ENCODE data around the gene GAN.
"Not testable (repeated sequence)": the region's sequence is repeated elsewhere in the genome, so short reads cannot be mapped to it uniquely, and the experiment has no call there.

The GAN gene

DNA sequence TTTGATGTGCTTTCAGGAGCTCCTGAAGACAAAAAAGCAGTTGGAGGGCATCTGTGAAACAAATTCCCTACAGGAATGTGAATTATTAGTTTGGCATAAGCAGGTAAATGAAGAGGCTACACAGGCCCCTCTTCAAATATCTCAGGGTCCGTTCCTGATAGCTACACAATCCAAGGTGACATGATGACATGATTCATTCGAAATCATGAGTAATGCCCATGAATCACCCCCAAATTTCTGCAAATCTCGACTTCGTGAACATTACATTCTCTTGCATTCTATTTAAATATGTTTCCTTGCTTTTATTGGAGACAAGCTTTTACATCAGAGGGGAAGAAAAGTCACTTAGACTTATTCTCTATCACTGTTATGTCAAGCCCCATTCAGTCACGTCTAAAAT is 22.3 kb downstream of the GAN start:
- H3K9me3 ChIP-seq: no peaks in the 10 kb centered on the region
- no peak overlapping the region for H3K4me3 ChIP-seq (ENCODE audit: low read depth in 1 of 2, low read length in 1 of 2)
- no peak overlapping the region for H3K27ac ChIP-seq
- TF ChIP-seq, protein P1, sequence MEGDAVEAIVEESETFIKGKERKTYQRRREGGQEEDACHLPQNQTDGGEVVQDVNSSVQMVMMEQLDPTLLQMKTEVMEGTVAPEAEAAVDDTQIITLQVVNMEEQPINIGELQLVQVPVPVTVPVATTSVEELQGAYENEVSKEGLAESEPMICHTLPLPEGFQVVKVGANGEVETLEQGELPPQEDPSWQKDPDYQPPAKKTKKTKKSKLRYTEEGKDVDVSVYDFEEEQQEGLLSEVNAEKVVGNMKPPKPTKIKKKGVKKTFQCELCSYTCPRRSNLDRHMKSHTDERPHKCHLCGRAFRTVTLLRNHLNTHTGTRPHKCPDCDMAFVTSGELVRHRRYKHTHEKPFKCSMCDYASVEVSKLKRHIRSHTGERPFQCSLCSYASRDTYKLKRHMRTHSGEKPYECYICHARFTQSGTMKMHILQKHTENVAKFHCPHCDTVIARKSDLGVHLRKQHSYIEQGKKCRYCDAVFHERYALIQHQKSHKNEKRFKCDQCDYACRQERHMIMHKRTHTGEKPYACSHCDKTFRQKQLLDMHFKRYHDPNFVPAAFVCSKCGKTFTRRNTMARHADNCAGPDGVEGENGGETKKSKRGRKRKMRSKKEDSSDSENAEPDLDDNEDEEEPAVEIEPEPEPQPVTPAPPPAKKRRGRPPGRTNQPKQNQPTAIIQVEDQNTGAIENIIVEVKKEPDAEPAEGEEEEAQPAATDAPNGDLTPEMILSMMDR (IDR thresholded peaks at IDR 0.05): no peak
- H3K36me3 ChIP-seq: no peaks in the 10 kb centered on the region
- no peaks in the 10 kb centered on the region for H3K27me3 ChIP-seq
- H3K4me1 ChIP-seq (ENCODE audit: control insufficient read depth in 1 of 2, insufficient read depth in 1 of 2, low read depth in 1 of 2, low read length in 1 of 2): no peaks in the 10 kb centered on the region

DNA sequence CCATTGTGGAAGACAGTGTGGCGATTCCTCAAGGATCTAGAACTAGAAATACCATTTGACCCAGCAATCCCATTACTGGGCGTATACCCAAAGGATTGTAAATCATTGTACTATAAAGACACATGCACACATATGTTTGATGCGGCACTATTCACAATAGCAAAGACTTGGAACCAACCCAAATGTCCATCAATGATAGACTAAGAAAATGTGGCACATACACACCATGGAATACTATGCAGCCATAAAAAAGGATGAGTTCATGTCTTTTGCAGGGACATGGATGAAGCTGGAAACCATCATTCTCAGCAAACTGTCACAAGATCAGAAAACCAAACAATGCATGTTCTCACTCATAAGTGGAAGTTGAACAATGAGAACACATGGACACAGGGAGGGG is 30.4 kb downstream of the GAN start:
- not testable (repeated sequence) for H3K27ac ChIP-seq, H3K9me3 ChIP-seq

GRCh38 chr16:81347425-81347824 is 32.7 kb downstream of the GAN start:
- Histone ChIP-seq H3K4me3 (ENCODE audit: low read depth in 1 of 2, low read length in 1 of 2) (no peak overlapping the region), H3K9me3 (no peaks in the 10 kb centered on the region), H3K27ac (no peak overlapping the region), H3K4me1 (ENCODE audit: control insufficient read depth in 1 of 2, insufficient read depth in 1 of 2, low read depth in 1 of 2, low read length in 1 of 2) (no peaks in the 10 kb centered on the region), H3K27me3 (no peaks in the 10 kb centered on the region), H3K36me3 (no peaks in the 10 kb centered on the region)
- TF ChIP-seq, protein P1 (IDR thresholded peaks at IDR 0.05): no peak

More for the DNA sequence above, 30.4 kb downstream of the GAN start:
- not testable (repeated sequence) for H3K27me3 ChIP-seq; H3K4me1 ChIP-seq (ENCODE audit: control insufficient read depth in 1 of 2, insufficient read depth in 1 of 2, low read depth in 1 of 2, low read length in 1 of 2); H3K4me3 ChIP-seq (ENCODE audit: low read depth in 1 of 2, low read length in 1 of 2); H3K36me3 ChIP-seq

DNA sequence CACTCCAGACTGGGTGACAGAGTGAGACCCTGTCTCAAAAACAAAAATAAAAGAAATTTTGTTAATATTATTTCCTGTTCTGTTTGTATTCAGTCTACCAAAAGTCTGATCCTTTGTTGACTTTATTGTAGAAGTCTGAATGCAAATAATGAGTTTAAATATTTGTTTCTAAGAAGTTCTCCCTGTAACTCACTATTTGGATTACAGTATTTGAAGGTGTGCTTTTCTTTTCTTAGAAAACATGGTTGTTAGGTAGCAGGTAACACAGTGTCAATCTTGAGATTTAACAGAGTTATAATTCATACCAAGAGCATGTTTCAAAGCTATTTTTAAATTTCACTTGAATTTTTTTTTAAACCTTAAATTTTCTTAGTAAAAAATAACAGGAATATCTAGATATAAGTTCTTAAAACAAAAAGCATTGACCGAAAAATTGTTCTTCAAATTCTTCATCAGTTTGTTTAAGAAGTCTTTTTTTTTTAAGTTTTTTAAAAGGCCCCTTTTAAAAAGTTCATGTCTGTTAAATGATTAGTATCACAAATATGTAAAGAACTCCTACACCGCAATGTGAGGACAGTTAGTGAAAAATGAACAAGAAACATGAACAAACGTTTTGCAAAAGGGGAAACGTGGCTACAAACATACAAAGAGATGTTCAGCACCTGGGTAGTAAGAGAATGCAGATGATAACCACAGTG is 35.0 kb downstream of the GAN start:
- H3K36me3 ChIP-seq: no peaks in the 10 kb centered on the region
- no peaks in the 10 kb centered on the region for H3K27me3 ChIP-seq
- no peaks in the 10 kb centered on the region for H3K9me3 ChIP-seq
- TF ChIP-seq, protein P1 (IDR thresholded peaks at IDR 0.05): no peak
- H3K27ac ChIP-seq: no peak overlapping the region
- H3K4me1 ChIP-seq (ENCODE audit: control insufficient read depth in 1 of 2, insufficient read depth in 1 of 2, low read depth in 1 of 2, low read length in 1 of 2): no peaks in the 10 kb centered on the region
- no peak overlapping the region for H3K4me3 ChIP-seq (ENCODE audit: low read depth in 1 of 2, low read length in 1 of 2)

DNA sequence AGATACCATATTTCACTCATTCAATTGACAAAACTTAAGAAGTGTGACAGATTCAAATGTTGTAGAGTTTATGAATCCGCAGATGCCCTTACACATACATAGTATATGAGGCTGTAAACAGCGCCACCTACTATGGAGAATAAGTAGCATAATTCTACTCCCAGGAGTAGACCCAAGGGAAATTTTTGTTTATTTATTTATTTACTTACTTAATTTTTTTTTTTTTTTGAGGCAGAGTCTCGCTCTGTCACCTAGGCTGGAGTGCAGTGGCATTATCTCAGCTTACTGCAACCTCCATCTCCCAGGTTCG is 35.5 kb downstream of the GAN start:
- Histone ChIP-seq H3K27ac (no peak overlapping the region), H3K36me3 (no peaks in the 10 kb centered on the region), H3K4me1 (ENCODE audit: control insufficient read depth in 1 of 2, insufficient read depth in 1 of 2, low read depth in 1 of 2, low read length in 1 of 2) (no peaks in the 10 kb centered on the region), H3K9me3 (no peaks in the 10 kb centered on the region), H3K4me3 (ENCODE audit: low read depth in 1 of 2, low read length in 1 of 2) (no peak overlapping the region), H3K27me3 (no peaks in the 10 kb centered on the region)
- TF ChIP-seq, protein P1 (IDR thresholded peaks at IDR 0.05): no peak

DNA sequence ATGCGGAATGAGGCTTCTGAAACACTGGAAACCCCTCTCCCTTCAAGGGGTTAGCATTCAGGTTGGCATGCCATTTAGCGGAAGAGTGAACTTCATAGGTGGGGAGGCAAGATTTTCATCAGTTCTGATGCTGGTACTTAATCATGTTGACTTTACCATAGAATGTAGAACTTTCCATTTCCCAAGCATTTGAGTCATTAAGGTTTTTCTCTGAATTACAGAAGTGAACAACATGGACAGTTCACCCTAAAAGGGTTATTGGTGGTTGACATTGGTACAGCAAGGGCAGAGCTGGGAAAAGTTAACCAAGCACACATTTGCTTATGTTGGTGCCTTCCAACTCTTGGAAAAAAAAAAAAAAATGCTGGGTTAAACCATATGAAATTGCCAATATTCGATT is 39.1 kb downstream of the GAN start:
- Histone ChIP-seq H3K36me3 (no peaks in the 10 kb centered on the region), H3K27me3 (no peaks in the 10 kb centered on the region), H3K27ac (no peak overlapping the region), H3K9me3 (no peaks in the 10 kb centered on the region), H3K4me1 (ENCODE audit: control insufficient read depth in 1 of 2, insufficient read depth in 1 of 2, low read depth in 1 of 2, low read length in 1 of 2) (no peaks in the 10 kb centered on the region), H3K4me3 (ENCODE audit: low read depth in 1 of 2, low read length in 1 of 2) (no peak overlapping the region)
- TF ChIP-seq, protein P1 (IDR thresholded peaks at IDR 0.05): no peak

Measured in neutrophil (primary cell).